Erythroblast (primary cell): ENCODE measurements around the gene RBM15B.
A peak's percentile ranks its signal among the peaks of the same experiment; 100 is the strongest.

Experiments
- DNase-seq, 2 experiments: peaks; one replicate each; lab custom pipeline; 2025; lab: John Stamatoyannopoulos, UW
- GATA1 ChIP-seq: IDR thresholded peaks from 2 replicates; pipeline ENCODE4 v1.6.1; 2011; ENCODE audit warnings: low read depth, mild to moderate bottlenecking, control low read depth, low read length, moderate library complexity
- POLR2A ChIP-seq: IDR thresholded peaks from 2 replicates; pipeline ENCODE4 v1.6.1; 2011; ENCODE audit warnings: mild to moderate bottlenecking, low read length

Gene RBM15B

DNA sequence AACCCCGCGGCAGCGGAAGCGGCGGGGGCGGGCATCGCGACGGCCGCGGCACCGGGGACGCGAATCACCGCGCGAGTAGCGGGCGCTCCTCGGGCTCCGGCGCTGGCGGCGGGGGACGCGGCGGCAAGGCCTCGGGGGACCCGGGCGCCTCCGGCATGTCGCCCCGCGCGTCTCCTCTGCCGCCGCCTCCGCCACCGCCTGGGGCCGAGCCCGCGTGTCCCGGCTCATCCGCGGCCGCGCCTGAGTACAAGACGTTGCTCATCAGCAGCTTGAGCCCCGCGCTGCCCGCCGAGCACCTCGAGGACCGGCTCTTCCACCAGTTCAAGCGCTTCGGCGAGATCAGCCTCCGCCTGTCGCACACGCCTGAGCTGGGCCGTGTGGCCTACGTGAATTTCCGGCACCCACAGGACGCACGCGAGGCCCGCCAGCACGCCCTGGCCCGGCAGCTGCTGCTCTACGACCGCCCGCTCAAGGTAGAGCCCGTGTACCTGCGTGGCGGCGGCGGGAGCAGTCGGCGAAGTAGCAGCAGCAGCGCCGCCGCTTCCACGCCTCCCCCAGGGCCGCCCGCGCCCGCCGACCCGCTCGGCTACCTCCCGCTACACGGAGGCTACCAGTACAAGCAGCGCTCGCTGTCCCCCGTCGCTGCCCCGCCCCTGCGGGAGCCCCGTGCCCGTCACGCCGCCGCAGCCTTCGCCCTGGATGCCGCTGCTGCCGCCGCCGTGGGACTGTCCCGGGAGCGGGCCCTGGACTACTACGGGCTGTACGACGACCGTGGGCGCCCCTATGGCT lies 675 bp downstream of the RBM15B start:
- TF ChIP-seq POLR2A: no peak
- no peak for TF ChIP-seq GATA1
- DNase-seq: peak; percentile 67 to 77

DNA sequence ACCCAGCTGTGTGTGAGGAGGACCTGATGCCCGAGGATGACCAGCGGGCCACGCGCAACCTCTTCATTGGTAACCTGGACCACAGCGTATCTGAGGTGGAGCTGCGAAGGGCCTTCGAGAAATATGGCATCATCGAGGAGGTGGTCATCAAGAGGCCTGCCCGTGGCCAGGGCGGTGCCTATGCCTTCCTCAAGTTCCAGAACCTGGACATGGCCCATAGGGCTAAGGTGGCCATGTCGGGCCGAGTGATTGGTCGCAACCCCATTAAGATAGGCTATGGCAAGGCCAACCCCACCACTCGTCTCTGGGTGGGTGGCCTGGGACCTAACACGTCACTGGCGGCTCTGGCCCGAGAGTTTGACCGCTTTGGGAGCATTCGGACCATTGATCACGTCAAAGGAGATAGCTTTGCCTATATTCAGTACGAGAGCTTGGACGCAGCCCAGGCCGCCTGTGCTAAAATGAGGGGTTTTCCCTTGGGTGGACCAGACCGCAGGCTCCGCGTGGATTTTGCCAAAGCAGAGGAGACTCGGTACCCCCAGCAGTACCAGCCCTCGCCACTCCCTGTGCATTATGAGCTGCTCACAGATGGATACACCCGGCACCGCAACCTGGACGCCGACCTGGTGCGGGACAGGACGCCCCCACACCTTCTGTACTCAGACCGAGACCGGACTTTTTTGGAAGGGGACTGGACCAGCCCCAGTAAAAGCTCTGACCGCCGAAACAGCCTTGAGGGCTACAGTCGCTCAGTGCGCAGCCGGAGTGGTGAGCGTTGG lies 1.5 kb downstream of the RBM15B start:
- DNase-seq: peak in 1 of 2 experiments; percentile 33

DNA sequence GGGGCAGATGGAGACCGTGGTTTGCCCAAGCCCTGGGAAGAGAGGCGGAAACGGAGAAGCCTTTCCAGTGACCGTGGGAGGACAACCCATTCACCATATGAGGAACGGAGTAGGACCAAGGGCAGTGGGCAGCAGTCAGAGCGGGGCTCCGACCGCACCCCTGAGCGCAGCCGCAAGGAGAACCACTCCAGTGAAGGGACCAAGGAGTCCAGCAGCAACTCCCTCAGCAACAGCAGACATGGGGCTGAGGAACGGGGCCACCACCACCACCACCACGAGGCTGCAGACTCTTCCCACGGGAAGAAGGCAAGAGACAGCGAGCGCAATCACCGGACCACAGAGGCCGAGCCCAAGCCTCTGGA lies 2.0 kb downstream of the RBM15B start:
- TF ChIP-seq POLR2A: no peak
- TF ChIP-seq GATA1: no peak
- DNase-seq: no peak

More for the DNA sequence above, 1.5 kb downstream of the RBM15B start:
- TF ChIP-seq POLR2A: no peak
- TF ChIP-seq GATA1: no peak

DNA sequence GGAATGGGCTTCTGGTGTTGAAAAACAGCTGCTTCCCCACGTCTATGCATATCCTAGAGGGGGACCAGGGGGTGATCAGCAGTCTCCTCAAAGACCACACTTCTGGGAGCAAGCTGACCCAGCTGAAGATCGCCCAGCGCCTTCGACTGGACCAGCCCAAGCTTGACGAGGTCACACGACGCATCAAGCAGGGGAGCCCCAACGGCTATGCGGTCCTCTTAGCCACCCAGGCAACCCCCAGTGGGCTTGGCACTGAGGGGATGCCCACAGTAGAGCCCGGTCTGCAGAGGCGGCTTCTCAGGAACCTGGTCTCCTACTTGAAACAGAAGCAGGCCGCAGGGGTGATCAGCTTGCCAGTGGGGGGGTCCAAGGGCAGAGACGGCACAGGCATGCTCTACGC lies 2.5 kb downstream of the RBM15B start:
- no peak for TF ChIP-seq GATA1
- no peak for TF ChIP-seq POLR2A
- DNase-seq: no peak

DNA sequence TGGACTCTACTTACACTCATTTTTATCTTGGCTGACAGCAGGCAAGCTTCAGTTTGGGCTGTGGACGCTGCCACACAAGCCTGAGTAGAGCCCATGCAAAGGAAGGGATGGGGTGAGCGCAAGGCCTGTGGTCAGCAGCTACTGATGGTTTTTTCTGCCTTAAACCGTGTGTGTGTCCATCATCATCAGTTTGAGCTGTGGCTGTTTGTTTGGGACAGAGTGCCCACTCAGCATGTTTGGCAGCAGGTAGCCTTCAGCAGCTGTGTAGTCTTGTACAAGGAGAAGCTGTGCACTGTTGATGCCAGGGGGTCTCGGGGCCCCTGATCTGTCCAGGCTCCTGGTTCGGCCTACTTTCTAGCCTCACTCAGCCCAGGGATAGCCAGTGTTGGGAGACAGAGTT lies 3.5 kb downstream of the RBM15B start:
- DNase-seq: no peak
- no peak for TF ChIP-seq POLR2A
- TF ChIP-seq GATA1: no peak

DNA sequence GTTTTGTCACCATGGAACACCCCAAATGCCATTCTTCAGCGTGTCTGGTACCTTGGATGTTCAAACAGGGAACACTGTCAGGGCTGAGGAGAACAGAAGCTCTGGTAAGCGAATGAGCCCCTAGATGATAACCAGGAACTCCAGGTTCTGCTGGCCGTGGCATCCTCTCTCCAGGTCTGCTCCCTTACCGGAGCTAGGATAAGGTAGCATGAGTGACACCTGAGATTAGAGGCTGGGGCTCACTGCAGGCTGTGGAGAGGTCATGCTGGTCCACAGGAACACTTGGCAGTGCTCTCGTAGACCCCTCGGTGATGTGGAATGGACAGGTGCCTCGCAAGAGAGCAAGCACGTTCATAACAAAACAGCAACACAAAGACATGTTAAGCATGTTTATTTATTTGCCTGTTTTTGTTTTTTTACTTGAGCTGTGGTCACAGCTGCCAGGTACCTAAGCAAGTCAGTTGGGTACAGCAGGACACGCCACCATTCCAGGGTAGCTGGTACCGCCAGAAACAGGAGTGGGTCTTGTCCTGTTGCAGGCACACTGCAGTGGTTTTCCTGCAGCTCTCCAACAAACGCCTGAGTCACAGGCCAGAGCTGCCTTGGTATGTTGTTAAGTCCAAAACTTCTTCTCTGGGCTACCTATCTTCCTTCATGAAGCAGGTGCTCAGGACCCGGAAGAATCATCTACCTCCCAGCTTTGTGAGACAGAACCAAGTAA lies 4.6 kb downstream of the RBM15B start:
- TF ChIP-seq GATA1: no peak
- TF ChIP-seq POLR2A: peak; percentile 30
- no peak for DNase-seq

DNA sequence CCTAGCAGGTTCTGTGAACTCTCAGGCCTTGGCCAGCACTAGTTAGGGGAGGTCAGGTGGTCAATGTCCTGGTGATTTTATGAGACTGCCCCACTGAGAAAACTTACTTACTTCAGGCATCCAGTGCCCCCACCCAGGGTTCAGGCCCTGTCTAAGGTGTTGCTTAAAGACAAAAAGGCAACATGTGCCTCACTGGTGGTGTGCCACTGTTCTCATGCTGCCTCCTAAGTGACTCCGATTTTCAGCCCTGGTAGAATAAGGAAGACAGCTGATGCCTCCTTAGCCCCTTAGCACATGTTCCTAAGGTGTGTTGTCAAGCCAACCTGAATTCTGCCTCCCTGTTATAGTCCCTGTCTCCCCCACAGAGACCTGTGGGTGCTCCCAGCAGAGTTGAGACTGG lies 5.3 kb downstream of the RBM15B start:
- TF ChIP-seq POLR2A (no peak), GATA1 (no peak)
- DNase-seq: no peak

DNA sequence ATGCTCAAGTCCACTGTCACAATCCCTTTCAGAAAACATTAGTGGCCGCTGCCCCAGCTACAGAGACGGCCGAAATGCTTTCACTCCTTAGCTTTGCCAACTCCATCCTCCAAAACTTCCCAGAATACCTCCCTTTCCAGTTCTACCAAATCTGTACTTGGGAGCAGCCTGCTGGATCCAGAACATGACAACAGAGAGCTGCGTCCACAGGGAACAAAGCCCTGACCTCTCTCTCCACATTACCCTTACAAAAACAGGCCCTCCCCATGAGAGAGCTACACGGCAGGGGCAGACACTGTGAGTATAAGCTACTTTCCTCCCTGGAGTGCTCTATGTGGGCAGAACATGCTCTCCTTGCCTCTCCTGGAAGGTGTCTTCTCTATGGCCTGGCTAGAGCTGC lies 6.3 kb downstream of the RBM15B start:
- no peak for DNase-seq
- no peak for TF ChIP-seq POLR2A

DNA sequence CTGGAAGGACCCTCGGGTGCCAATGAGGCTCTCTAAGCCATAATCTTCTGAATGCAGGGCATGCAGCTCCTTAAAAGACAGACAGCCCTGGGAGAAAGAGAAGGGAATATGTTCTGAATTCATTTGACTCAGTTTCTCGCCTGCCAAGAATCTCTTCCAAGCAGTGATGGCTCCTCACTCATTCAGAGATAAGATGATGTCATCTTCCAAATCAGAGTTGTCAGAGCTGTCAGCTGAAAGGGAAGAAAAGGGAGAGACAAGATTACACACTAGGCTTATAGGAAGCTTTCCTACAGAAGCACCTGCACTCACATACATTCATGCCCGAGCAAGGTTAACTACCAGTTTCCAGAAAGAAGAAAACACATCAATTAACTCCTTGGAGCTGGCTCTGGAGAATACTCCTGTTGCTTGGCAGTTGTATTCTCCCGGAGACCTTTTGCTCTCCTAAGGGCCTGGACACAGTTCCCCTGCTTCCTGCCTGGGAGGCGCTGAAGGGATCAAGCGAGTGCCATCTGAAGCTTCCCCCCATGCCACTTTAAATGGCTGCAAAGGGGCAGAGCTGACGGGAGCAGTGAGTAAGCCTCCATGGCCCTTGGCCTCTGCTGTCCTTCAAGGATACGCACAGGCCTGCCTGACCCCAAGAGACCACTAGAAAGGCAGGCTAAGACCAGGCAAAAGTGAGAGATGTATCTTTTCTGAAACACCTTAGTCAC lies 7.7 kb downstream of the RBM15B start:
- TF ChIP-seq GATA1 (no peak), POLR2A (no peak)
- DNase-seq: no peak

DNA sequence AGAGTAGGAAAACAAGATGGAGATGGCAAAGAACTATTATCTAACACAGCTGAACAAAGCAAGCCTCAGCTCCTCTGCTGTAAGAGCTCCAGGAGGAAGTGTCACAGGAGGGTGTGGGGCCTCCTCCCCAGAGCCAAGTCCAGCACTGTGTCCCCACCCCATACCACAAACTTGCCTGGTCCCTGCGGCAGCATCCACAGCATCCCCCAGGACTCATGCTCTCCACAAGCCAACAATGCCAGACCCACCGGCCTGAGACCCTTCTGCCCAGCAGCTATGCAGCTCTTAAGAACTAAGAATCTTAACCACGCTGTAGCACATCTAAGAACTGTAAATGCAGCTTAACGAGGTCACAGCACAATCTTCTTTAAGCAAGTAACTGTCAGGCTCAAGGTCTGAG lies 9.1 kb downstream of the RBM15B start:
- no peak for TF ChIP-seq GATA1
- TF ChIP-seq POLR2A: no peak
- no peak for DNase-seq

DNA sequence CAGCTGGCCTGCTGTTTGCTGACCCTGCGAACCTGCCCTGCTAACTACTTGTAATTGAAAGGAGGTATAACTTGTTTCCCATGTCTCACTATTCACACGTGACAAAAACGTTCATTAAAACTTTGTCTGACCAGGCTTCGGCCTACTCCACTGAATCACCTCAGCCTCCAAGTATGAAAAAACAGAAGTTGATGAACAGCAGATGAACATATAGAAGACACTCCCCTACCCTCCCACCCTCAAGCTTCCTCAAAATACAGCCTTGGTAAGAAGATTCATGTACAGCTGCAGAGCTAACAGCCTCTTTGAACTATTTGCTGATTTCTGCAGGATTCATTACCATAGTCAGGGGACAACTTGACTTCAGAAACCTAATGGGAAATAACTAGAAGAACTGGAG lies 10.7 kb downstream of the RBM15B start:
- no peak for DNase-seq
- TF ChIP-seq POLR2A (no peak), GATA1 (no peak)

DNA sequence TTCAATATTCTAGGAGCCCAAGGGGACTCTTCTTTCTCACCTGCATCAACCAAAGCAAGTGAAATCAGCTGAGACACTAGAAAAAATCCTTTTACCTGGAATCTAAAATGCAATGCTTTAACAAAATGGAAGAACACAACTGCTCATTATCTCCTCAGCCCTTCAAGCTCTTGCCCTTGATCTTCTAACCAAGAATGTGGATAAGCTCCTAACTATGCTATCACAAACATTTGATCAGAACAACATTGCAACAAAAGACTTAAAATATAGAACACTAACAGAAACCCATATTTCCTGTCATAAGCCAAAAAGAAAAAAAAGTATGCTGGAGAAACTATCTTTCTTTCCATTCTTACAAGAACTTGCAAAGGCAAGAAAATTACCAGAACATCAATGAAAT lies 12.6 kb downstream of the RBM15B start:
- no peak for DNase-seq
- TF ChIP-seq POLR2A (no peak), GATA1 (no peak)

DNA sequence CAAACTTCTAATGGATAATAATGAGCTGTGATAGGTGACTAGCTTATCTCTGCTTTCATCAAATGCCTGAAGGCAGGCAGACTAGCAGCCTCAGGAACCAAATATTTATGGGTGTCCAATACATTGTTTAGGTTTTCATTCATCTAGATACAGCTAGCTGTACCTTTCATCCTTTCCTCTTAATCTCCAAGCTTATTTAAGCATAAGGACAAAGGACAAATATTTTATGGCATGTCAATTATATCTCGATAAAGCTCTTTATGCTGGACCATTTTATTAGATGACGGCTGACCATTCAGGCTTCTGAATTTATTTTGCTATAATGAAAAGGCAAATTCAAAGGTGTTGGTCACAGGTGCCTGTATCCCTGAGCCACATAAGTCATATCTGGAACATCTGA lies 16.9 kb downstream of the RBM15B start:
- TF ChIP-seq GATA1 (no peak), POLR2A (no peak)
- DNase-seq: no peak
